Right renal cortex interstitium (tissue), 3 donors: ENCODE results near the gene ST6GAL1. TPM values are rescaled to one million over a fixed set of nuclear protein-coding genes. Genes with fewer than 3 reads are reported as not detected.
"Not testable (repeated sequence)": the region's sequence is repeated elsewhere in the genome, so short reads cannot be mapped to it uniquely, and the experiment has no call there.

Source experiments
- DNase-seq, 3 donors: peaks; one replicate each; pipeline ENCODE4 v3.0.0-alpha.2; 2013; ENCODE audit warnings: low read depth in 3 of 3, low spot score in 2 of 3
- polyA plus RNA-seq, 3 donors: library from polyadenylated mRNA; unstranded; fragments of 120-200 nt; gene quantifications; one replicate each; pipeline ENCODE4 v1.2.1, GENCODE V29; 2013; ENCODE audit not compliant: insufficient read length in 3 of 3

The ST6GAL1 gene
- polyA plus RNA-seq, 3 donors: 65.8 to 81.0 (median 72.8) TPM

DNA sequence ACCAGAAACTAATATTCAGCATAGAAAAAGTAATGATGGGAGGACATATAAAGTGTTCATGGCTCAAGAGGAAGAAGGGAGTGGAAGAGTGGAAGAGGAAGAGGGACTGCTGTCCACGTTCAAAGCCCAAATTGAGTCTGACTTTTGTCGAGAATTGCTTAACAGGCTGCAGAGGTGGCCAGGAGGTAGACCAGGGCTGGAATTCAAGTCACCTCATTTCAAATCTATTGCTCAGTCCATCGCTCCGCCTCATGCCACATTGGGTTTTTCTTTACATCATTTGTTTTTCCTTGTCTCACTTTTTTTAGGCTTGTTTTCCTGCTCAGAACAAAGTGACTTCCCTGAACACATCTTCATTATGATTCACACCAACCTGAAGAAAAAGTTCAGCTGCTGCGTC lies 112.0 kb downstream of the ST6GAL1 start:
- no peak for DNase-seq

DNA sequence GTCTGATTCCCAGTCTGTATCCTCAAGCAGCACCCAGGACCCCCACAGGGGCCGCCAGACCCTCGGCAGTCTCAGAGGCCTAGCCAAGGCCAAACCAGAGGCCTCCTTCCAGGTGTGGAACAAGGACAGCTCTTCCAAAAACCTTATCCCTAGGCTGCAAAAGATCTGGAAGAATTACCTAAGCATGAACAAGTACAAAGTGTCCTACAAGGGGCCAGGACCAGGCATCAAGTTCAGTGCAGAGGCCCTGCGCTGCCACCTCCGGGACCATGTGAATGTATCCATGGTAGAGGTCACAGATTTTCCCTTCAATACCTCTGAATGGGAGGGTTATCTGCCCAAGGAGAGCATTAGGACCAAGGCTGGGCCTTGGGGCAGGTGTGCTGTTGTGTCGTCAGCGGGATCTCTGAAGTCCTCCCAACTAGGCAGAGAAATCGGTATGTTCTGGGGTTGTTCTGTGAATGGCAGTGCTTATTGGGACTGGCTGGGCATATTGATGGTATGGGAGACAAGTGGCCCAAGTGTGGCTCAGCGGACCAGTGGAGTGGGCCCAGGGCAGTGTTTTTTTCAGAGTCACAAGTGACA lies 112.6 kb downstream of the ST6GAL1 start:
- DNase-seq: no peak

DNA sequence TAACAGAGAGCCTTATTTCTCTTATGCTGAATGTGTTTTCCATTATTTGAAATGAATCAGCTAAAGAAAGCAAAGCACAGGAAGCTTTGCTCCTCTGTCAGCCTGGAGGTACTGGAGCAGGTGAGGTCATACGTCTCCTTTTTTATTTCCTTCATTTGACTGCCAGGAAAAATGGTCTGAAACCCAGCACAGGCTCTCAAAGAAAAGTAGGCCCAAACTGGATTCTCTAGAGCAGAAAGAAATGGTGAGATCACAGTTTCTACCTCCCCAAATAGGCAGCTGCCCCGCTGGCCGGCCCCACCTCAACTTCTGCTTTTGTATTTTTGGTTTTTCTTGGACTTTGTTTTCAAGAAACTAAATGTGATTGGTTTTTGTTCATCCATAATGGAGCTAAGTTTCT lies 113.9 kb downstream of the ST6GAL1 start:
- DNase-seq: no peak

DNA sequence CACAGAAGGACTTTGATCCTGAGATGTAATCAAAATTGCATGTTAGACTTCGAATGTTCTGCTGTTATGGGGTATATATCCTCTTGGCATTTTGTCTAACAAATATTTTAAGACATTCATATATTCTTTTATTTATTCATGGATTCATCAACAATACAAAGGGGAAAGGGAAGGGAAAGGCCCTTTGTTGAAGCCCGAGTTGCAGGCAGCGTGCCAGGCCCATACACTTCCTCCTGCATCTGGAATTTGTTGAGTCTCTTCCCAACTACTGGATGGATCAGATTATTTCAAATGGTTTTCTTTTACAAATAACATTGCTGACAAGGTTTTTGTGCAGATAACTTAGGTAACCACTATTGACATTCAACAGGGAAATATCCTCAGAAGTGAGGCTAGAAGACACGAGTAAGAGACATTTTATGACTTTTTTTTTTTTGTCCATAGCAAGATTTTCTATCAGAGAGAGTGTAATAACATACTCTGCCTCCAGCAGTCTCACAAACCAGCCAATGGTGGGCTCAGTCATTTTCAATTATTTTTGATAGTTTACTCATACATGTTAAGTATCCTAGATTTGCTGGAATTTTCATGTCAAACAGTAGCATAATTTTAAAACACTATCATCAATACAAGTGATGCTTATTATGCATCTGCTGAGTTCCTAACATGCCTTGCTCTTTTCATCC lies 114.7 kb downstream of the ST6GAL1 start:
- DNase-seq: no peak

DNA sequence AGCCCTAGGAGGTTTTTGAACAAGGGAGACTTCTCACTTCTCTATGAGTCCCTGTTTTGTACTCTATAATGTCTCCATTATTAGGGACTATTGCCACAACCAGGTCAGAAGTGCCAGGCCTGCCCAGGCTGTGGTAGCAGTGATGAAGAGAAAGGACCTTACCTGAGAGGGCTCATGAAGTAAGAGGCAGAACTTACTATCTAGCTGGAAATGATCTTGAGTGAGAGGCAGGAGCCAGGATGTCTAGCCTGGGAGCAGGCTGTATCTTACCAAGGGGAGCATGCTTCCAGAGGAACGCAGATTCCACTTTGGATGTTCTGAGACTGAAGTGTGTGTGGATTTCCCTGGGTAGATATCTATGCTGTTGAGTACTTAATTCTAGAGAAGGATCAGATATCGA lies 115.7 kb downstream of the ST6GAL1 start:
- no peak for DNase-seq

DNA sequence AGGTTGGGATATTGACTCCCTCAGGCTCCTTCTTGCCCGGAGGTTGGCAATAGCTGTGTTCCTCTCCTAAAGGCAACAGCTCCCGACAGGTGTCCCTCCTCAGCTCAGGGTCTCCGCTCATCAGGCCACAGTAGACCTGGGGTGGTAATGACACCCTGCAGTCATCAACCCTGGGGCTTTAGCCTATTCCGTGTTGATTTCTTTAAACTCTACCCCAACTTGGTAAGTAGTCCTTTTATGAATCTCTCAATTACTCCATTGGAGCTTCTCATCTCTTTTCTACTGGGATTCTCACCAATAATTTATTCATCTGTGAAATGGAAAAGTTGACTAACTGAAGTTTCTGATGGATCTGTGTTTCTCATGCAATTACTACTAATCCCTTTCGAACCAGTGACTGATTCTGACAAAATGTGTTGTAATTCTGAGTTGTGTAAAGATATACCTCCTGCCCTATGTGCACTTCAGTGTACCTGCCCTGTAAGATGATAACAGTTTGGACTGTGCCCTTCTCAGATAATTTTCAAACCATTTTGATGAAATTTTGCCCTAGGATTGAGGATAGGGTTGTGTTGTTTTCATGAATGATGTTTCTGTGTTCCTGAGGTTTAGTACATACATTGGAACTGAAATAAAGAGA lies 119.3 kb downstream of the ST6GAL1 start:
- no peak for DNase-seq

DNA sequence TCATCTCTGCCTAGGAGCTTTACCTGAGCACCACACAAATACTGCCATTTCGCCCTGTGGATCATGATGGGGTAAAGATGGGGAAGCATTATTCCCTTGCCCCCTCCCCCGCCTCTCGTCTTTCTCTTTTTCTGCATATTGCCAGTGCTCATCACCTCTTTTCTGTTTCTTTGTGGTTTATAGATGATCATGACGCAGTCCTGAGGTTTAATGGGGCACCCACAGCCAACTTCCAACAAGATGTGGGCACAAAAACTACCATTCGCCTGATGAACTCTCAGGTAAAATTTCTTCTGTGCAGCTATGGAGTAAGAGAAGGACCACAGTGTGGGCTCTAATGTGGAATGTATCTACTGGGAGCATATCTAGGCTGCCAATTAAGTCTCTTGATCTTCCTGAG lies 120.7 kb downstream of the ST6GAL1 start:
- no peak for DNase-seq

DNA sequence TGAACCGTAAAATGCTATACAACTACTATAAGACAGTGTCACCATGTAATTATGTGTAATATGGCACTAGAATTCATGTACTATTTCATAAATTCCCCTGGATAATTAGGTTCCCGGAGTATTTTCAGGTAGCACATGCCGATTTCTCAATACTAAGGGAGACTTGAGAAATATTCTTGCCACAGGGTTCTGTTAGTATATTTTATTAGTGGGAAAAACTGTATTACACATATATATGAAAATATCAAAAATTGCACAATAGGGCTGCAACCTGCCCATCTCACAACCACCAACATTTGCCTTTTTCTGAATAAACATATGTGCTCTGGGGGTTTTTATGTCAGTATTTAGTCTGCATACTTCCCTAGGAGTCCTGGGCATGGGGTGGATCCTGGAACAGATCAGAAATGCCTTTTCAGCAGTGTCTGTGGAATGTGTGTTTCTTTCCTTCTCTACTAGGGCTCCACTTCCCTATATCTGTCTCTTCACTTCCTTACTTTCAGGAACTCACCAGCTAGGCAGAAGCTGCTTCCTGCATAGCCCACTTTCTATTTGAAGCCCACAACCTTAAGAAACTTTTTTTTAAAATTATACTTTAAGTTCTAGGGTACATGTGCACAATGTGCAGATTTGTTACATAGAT lies 121.5 kb downstream of the ST6GAL1 start:
- DNase-seq: no peak

DNA sequence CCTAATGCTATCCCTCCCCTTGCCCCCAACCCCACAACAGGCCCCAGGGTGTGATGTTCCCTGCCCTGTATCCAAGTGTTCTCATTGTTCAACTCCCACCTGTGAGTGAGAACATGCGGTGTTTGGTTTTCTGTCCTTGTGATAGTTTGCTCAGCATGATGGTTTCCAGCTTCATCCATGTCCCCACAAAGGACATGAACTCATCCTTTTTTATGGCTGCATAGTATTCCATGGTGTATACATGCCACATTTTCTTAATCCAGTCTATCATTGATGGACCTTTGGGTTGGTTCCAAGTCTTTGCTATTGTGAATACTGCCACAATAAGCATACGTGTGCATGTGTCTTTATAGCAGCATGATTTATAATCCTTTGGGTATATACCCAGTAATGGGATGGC lies 122.1 kb downstream of the ST6GAL1 start:
- not testable (repeated sequence) for DNase-seq

DNA sequence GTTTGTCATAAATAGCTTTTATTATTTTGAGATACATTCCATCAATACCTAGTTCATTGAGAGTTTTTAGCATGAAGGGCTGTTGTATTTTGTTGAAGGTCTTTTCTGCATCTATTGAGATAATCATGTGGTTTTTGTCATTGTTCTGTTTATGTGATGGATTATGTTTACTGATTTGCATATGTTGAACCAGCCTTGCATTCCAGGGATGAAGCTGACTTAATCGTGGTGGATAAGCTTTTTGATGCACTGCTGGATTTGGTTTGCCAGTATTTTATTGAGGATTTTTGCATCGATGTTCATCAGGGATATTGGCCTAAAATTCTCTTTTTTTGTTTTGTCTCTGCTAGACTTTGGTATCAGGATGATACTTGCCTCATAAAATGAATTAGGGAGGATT lies 124.1 kb downstream of the ST6GAL1 start:
- not testable (repeated sequence) for DNase-seq

DNA sequence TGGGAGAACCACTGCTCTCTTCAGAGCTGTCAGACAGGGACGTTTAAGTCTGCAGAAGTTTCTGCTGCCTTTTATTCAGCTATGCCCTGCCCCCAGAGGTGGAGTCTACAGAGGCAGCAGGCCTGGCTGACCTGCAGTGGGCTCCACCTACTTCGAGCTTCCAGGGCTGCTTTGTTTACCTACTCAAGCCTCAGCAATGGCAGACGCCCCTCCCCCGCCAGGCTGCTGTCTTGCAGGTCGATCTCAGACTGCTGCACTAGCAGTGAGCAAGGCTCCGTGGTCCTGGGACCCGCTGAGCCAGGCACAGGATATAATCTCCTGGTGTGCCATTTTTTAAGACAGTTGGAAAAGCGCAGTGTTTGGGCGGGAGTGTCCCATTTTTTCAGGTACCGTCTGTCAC lies 127.5 kb downstream of the ST6GAL1 start:
- DNase-seq: not testable (repeated sequence)

DNA sequence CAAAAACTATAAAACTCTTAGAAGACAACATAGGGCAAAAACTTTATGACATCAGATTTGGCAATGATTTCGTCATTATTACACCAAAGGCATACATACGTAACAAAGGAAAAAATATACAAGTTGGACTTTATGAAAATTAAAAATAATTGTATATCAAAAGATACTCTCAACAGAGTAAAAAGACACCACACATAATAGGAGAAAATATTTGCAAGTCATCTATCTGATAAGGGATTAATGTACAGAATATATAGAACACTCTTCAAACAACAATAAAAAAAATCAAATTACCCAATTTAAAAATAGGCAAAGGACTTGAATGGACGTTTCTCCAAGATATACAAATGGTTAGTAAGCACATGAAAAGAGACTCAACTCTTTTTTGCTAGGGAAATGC lies 131.4 kb downstream of the ST6GAL1 start:
- DNase-seq: no peak

DNA sequence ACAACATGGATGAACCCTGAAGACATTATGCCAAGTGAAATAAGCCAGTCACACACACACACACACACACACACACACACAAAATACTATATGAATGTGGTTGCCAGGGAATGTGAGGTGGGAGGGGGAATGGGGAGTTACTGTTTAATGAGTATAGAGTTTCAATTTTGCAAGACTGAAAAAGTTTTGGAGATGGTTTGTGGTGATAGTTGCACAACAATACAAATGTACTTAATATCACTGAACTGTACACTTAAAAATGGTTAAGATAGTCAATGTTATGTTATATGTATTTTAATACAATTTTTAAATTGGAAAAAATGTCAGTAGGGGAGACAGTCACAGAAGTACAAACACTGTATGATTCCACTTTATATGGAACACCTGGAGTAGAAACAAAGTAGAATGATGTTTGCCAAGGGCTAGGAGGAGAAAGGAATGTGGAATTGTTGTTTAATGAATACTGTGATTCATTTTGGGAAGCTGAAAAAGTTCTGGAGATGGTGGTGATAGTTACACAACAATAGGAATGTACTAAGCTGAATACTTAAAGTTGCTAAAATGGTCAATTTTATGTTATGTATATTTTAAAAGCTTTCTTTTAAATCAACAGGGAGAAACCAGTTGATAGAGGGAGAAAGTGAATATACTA lies 132.3 kb downstream of the ST6GAL1 start:
- no peak for DNase-seq

DNA sequence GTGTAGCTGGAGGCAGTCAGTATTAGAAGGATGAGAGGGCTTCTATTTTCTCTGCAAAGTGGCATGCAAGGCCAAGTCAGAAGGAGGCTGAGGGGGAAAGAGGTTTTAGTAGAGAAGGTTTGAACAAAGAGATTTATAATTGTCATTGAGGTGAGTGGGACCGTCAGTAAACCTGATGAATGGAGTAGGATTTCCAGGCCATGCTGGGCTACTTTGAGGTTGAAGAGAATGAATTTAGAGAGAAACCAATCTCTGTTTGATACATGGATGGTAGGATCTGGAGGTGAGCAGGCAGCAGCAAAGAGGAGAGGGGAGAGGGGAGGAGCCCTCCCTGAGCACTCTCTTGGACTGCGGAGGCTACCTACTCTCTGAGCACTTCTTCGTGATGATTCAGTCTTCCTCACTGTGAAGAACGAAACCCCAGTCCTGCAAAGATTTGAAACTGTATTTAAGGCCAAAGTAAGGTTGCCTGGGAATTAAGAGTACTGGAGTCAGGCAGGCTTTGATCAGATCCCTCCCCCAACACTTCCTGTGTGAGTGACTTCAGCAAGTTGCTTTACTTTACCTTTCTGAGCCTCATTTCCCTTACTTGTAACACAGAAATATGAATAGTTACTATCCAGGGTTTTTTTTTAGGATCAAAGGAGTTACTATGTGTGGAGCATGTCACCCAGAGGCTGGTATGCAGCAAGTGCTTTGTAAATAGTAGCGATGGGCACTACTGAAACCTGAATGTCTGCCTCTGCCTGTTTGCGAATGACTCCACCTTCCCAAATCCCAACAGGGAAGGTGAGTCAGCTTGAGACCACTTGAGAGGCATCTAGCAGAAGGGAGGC lies 133.2 kb downstream of the ST6GAL1 start:
- no peak for DNase-seq

DNA sequence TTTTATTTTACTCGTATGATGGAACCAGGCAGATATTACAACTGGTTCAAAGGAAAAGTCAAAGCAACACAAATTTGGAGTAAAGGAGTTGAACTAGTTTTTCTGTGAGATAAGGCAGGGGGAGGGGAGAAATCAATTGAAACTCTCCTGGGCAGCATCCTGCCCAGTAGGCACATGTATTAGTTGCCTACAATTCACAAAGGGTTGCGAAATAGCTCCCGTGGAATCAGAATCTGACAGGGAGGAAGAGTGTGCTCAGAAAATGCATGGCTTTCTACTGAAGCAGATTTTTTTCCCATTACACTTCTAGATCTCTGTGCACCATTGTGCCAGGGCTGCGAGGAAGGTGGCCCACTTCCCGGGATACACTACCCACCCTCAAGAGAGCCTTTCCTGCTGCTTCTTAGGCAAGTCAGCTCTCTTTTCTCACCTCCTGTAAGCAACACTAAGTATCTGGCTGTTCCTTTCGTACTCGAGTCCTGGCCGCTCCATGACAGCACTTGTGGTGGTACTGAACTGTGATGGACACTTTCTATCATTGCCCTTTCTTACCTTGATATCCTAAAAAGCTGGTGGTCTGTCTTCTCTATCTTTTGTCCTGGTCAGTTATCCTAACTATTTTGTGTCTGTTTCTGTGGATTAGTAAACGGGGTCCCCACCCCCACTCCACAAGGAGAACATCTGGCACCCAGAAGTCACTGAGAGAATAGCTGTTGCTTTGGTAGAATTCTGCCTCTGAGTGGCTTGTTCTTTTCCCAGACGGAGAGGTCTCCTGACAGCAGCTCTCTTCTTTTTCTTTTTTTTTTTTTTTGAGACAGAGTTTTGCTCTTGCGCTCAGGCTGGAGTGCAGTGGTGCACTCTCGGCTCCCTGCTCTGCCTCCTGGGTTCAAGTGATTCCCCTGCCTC lies 134.1 kb downstream of the ST6GAL1 start:
- DNase-seq: no peak

DNA sequence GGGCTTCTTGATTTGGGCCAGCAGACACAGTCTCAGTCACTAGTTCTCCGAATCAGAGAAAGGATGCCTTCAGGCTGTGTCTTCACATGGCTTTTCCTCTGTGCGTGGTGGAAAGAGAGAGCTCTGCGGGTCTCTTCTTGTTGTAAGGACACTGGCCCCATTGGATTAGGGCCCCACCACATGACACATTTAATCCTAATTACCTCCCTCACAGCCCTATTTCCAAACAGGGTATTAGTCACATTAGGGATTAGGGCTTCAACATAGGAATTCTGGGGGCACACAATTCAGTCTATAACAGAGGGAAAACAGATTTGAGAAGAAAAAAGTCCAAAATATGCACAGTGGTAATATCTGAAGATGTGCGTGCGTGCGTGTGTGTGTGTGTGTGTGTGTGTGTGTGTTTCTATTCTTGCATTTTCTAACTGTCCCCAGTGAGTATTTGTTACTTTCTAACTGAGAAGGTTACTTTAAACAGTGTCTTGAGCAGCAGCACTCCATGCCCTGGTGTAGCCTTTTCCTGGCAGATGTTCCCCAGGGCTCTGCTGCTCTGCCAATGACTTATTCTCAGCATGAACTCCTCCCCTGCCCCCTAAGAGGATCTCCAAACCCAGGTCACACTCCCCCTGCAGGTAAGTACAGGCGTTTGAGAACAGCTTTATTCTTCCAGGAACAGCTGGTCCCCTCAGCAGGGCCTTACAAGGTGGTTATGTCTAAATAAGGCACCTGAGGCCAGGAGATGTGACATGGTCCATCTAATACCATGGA lies 136.1 kb downstream of the ST6GAL1 start:
- no peak for DNase-seq

DNA sequence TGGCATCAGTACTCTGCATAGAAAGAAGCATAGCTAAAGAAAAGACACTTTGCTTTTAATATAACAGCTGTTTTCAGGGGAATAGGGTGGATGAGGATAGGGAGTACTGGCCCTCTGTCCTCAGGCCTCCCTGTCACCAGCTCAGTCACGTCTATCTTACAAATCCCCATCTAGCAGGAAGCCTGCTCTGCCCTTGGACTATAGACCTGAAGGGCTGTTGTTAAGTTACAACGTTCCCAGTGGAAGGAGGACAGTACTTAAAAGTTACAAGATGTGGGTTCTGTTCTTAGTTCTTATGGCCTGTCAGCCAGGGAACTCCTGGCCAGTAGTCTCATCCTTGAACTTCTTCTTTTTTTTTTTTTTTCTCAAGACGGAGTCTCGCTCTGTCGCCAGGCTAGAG lies 138.5 kb downstream of the ST6GAL1 start:
- DNase-seq: no peak

DNA sequence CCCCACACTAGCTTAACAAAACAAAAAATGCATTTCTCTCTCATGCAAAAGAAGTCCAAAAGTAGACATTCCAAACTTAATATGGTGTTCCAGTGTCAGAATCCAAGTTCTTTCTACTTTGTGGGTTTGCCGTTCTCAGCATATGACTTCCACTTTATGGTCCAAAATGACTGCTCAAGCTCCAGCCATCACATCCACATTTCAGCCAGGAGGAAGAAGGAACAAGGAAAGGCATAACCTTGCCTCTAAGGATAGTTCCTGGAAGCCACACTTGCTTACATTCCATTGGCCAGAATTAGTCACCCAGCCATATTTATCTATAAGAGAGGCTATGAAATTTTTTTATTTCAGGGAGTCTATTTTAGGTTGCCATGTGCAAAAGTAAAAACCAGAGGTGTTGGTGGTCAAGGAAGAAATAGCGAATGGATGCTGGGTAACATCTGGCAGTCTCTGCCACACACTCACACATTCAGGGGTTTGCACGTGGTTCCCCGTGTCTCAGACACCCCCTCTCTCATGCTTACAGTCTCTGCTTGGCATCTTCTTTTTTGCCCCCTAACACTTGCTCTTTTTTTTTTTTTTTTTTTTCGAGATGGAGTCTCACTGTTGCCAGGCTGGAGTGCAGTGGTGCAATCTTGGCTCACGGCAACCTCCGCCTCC lies 139.7 kb downstream of the ST6GAL1 start:
- DNase-seq: no peak
